ENCODE measurements around the gene OCA2.

GRCh38 chr15:27743638-27744037, 355.5 kb downstream of the OCA2 start:
- TF ChIP-seq CTCF (IDR thresholded peaks at IDR 0.05; ENCODE audit: insufficient read depth, low read length) (no peak), POLR2AphosphoS5 (IDR thresholded peaks at IDR 0.05; ENCODE audit: low read depth) (no peak)

Data from HL-60 (cell line).